Mesendoderm (in vitro differentiated cells): ENCODE data around the gene FCSK.
A peak's percentile ranks its signal among the peaks of the same experiment; 100 is the strongest.

ENCODE experiments used
- DNase-seq: peaks from one replicate; pipeline ENCODE4 v3.0.0; 2013
- H2AK5ac ChIP-seq: 2 replicates; pipeline ENCODE4 v1.6.1; 2013; ENCODE audit warnings: low read length, inconsistent platforms
- H2BK120ac ChIP-seq: 2 replicates; pipeline ENCODE4 v1.6.1; 2013; ENCODE audit warnings: low read depth, mild to moderate bottlenecking, low read length, moderate library complexity, mixed read lengths
- H2BK15ac ChIP-seq: replicated peaks from 2 replicates; pipeline ENCODE4 v1.6.1; 2013; ENCODE audit warnings: low read depth, mild to moderate bottlenecking, moderate library complexity
- H2BK5ac ChIP-seq: 2 replicates; pipeline ENCODE4 v1.6.1; 2013; ENCODE audit warnings: low read length, inconsistent platforms
- H3K18ac ChIP-seq: 2 replicates; pipeline ENCODE4 v1.6.1; 2013; ENCODE audit warnings: mild to moderate bottlenecking, low read length, mixed read lengths
- H3K23ac ChIP-seq: one replicate; pipeline ENCODE4 v1.6.1; 2013; ENCODE audit warnings: low read length
- H3K27ac ChIP-seq: 2 replicates; pipeline ENCODE4 v1.5.1; 2013; ENCODE audit warnings: low read depth, mild to moderate bottlenecking, inconsistent platforms, low read length, moderate library complexity
- H3K27me3 ChIP-seq: 2 replicates; pipeline ENCODE4 v1.6.1; 2013; ENCODE audit warnings: low read length, control low read depth, mild to moderate bottlenecking, inconsistent platforms; ENCODE audit not compliant: insufficient read depth, poor library complexity
- H3K36me3 ChIP-seq: 2 replicates; pipeline ENCODE4 v1.6.1; 2013; ENCODE audit warnings: low read length, inconsistent platforms; ENCODE audit not compliant: control insufficient read depth, insufficient read depth
- H3K4ac ChIP-seq: one replicate; pipeline ENCODE4 v1.6.1; 2013; ENCODE audit warnings: low read depth, mild to moderate bottlenecking, low read length, moderate library complexity
- H3K4me1 ChIP-seq: 2 replicates; pipeline ENCODE4 v1.6.1; 2013; ENCODE audit warnings: low read depth, low read length, inconsistent platforms; ENCODE audit not compliant: control insufficient read depth
- H3K4me2 ChIP-seq: 2 replicates; pipeline ENCODE4 v1.6.1; 2013; ENCODE audit warnings: low read length
- H3K4me3 ChIP-seq: 2 replicates; pipeline ENCODE4 v1.5.1; 2013; ENCODE audit warnings: mild to moderate bottlenecking, low read length
- H3K56ac ChIP-seq: one replicate; pipeline ENCODE4 v1.6.1; 2013; ENCODE audit warnings: low read length
- H3K79me1 ChIP-seq: 2 replicates; pipeline ENCODE4 v1.6.1; 2013; ENCODE audit warnings: low read length, inconsistent platforms
- H3K79me2 ChIP-seq: 2 replicates; pipeline ENCODE4 v1.6.1; 2013; ENCODE audit warnings: mild to moderate bottlenecking, low read length; ENCODE audit not compliant: control insufficient read depth, insufficient read depth
- H3K9ac ChIP-seq: 2 replicates; pipeline ENCODE4 v1.6.1; 2013; ENCODE audit warnings: low read length, inconsistent platforms
- H4K5ac ChIP-seq: one replicate; pipeline ENCODE4 v1.6.1; 2013; ENCODE audit warnings: low read length
- H4K8ac ChIP-seq: one replicate; pipeline ENCODE4 v1.6.1; 2013; ENCODE audit warnings: low read depth, mild to moderate bottlenecking, control low read depth, low read length, moderate library complexity
- WGBS: extraction: QIAGEN DNeasy Blood & Tissue Kit; methylation state at CpG from one replicate; pipeline ENCODE4 v1.1.7; 2013; ENCODE audit warnings: low lambda C conversion rate, missing lambda C conversion rate; ENCODE audit not compliant: insufficient coverage; ENCODE audit errors: extremely low coverage; 5-methylcytosine and 5-hydroxymethylcytosine counted together

FCSK gene

DNA sequence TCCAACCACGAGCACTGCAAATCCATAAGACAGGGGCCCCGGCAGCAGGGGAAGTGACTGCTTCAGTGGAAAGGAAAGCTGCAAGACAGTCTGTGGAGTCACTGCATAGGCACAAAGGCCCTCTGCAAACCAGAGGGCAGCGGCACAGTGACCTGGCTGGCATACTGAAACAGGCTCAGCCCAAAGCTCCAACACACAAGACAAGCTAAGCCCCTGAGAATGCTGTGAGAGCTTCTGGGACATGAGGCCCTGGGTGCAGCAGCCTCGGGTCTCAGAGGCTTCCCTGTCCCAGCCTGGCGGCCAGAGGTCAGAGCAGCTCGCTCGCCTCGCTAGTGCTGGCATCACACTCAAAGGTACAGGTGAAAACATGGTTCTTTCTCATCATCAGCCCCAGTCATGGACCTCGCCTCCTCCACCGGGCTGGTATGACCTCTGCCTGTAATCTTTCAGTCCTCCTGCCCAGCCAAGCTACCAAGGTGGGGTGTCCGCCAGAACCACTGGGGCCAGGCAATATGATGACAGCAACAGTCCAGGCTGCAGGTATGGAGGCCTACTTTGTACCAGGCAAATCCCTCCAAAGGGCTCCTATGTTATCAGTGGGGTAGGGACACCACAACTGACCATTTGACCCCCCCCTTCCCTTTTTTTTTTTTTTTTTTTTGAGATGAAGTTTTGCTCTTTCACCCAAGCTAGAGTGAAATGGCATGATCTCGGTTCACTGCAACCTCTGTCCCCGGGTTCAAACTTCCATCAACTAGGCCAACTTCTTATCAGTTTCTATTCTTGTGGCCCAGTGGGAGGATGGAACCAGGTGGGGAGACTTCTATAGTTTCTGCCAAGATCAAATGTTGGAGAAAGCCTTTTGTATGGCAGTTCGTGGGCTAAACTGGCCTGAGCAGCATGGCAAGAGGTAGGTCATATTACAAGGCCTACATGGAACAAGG is 34.7 kb upstream of the FCSK start:
- Histone ChIP-seq H3K27me3 (no peaks in the 10 kb centered on the region), H2AK5ac (peak overlapping the region; percentile 43), H4K8ac (no peak overlapping the region), H2BK120ac (no peak overlapping the region), H3K9ac (peak overlapping the region; percentile 21), H2BK5ac (no peak overlapping the region), H3K79me2 (peaks cover 57% of the 10 kb centered on the region), H3K56ac (peak overlapping the region; percentile 30), H2BK15ac (no peak overlapping the region), H3K4me2 (no peak overlapping the region), H3K18ac (no peak overlapping the region), H3K23ac (no peak overlapping the region), H3K4me1 (peaks cover 36% of the 10 kb centered on the region), H3K4me3 (no peak overlapping the region), H4K5ac (no peak overlapping the region), H3K4ac (no peak overlapping the region), H3K27ac (no peak overlapping the region), H3K79me1 (peaks cover 47% of the 10 kb centered on the region), H3K36me3 (no peaks in the 10 kb centered on the region)
- DNase-seq = no peak
- no CpG with 5 or more reads among the region's 14 CpGs for WGBS

DNA sequence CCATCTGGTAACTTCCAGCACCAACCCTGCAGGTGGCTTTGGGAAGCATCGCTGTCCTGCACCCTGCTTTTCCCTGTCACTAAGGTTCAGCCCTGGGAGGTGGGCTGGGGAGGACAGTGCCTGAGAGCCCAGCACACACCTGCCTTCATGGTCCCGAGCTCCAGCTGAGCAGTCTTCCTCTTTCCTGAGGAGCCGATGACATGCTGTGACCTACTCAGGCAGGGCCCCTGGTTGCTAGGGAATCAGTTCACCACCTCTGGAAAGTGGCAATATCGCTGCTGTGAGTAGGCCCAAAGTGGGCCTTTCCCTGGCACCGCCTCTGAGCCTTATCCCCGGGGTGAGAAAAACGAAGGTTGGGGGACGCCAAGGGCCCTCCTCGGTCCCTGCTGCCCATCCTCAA is 33.4 kb upstream of the FCSK start:
- peak overlapping the region; percentile 37 for H3K23ac ChIP-seq
- no peak overlapping the region for H2AK5ac ChIP-seq
- H4K8ac ChIP-seq = no peak overlapping the region
- no peak overlapping the region for H3K4me3 ChIP-seq
- H2BK15ac ChIP-seq = no peak overlapping the region
- H3K79me1 ChIP-seq = peaks cover 52% of the 10 kb centered on the region
- peaks cover 36% of the 10 kb centered on the region for H3K4me1 ChIP-seq
- peak overlapping the region; percentile 10 for H2BK5ac ChIP-seq
- H3K4ac ChIP-seq = no peak overlapping the region
- DNase-seq = no peak
- H3K4me2 ChIP-seq = no peak overlapping the region
- H3K36me3 ChIP-seq = no peaks in the 10 kb centered on the region
- no peak overlapping the region for H3K27ac ChIP-seq
- H3K56ac ChIP-seq = no peak overlapping the region
- no peaks in the 10 kb centered on the region for H3K27me3 ChIP-seq
- peaks cover 71% of the 10 kb centered on the region for H3K79me2 ChIP-seq
- no peak overlapping the region for H4K5ac ChIP-seq
- H3K9ac ChIP-seq = no peak overlapping the region
- H3K18ac ChIP-seq = no peak overlapping the region
- H2BK120ac ChIP-seq = no peak overlapping the region
- WGBS = no CpG with 5 or more reads among the region's 9 CpGs

DNA sequence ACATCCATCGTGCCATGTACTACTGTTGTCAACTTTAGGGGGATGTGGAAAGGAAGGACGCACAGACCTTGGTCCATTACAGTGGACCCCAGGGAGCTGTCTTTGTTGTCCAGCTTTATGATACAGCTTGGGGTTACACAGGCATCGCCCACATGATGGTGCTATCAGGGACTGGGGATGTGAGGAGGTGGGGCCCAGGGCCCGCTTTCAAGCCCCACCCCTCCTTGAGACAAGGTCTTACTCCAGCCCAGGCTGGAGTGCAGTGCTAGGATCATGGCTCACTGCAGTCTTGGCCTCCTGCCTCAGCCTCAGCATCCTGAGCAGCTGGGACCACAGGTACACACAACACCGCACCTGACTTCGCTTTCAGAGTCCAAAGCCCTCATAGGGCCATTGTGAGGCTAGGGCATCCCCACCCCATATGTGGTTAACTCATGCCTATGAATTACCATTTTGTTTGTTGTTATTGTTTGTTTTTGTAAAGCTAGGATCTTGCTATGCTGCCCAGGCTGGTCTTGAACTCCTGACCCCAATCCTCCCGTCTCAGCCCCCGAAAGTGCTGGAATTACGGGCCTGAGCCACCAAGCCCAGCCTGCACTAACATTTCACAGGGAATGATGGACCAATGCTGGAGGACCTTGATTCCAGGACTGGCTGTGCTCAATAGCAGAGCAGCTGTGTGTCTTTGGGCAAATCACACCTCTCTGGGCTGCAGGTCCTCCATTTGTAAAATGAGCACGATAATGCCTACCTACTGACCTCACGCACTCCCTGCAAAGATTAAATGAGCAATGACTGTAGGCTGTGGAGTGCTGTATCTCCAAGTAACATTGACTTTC is 32.7 kb upstream of the FCSK start:
- Histone ChIP-seq H3K27me3 (no peaks in the 10 kb centered on the region), H3K4me2 (no peak overlapping the region), H3K4me3 (no peak overlapping the region), H3K9ac (peak overlapping the region; percentile 15), H3K23ac (peak overlapping the region; percentile 30), H2BK120ac (no peak overlapping the region), H4K5ac (no peak overlapping the region), H3K56ac (no peak overlapping the region), H3K36me3 (no peaks in the 10 kb centered on the region), H3K79me2 (peaks cover 69% of the 10 kb centered on the region), H3K18ac (no peak overlapping the region), H3K4ac (no peak overlapping the region), H4K8ac (no peak overlapping the region), H3K27ac (no peak overlapping the region), H2BK5ac (no peak overlapping the region), H3K79me1 (peaks cover 49% of the 10 kb centered on the region), H2BK15ac (no peak overlapping the region), H2AK5ac (no peak overlapping the region), H3K4me1 (peaks cover 36% of the 10 kb centered on the region)
- no CpG with 5 or more reads among the region's 11 CpGs for WGBS
- DNase-seq = no peak

DNA sequence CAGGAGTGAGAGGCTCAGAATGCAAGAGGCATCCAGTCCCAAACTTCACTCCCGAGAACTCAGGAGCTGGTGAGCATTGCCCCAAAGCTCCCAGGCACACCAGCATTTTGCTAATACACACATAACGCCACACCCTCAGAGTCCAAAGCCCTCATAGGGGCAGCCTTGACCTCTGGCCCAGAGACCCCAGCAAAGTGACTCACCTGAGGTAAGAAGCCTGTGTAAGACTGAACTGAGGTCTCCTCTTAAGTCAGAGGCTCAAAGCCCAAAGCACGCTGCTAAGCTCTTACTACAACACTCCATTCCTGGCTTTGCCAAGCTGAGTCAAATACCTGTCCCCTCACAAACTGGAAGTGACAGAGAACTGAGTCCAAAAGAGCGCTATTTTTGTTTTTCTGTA is 31.9 kb upstream of the FCSK start:
- Histone ChIP-seq H3K9ac (no peak overlapping the region), H3K79me2 (peaks cover 66% of the 10 kb centered on the region), H3K4me2 (no peak overlapping the region), H3K56ac (no peak overlapping the region), H3K27ac (no peak overlapping the region), H3K4ac (no peak overlapping the region), H3K18ac (no peak overlapping the region), H2AK5ac (no peak overlapping the region), H3K4me3 (no peak overlapping the region), H3K36me3 (no peaks in the 10 kb centered on the region), H2BK5ac (no peak overlapping the region), H2BK120ac (no peak overlapping the region), H2BK15ac (no peak overlapping the region), H4K5ac (no peak overlapping the region), H3K79me1 (peaks cover 47% of the 10 kb centered on the region), H3K27me3 (no peaks in the 10 kb centered on the region), H3K23ac (no peak overlapping the region), H3K4me1 (peaks cover 37% of the 10 kb centered on the region), H4K8ac (no peak overlapping the region)
- DNase-seq = no peak
- no CpG with 5 or more reads among the region's 4 CpGs for WGBS

DNA sequence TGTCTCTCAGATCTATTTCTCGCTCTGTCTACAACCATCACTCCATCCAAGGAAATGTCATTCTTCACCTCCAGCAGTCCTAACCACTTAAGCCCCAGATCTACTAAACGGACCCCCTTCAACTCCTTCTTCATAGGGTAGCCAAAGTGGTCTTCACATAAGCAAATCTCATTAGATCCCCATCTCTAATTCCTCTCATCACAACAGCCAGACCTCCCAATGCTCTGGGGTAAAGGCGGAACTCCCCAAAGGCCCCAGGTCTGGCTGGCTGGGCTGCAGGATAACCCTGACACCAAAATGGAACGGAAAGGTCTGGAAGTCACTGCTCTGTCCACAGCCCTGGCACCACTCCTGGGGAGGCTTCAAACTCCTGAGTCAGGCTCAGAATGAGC is 26.6 kb upstream of the FCSK start:
- Histone ChIP-seq H3K23ac (no peak overlapping the region), H2BK5ac (peak overlapping the region; percentile 81), H3K4me2 (peak overlapping the region; percentile 12), H4K5ac (no peak overlapping the region), H3K4me1 (peaks cover 33% of the 10 kb centered on the region), H3K79me1 (peaks cover 22% of the 10 kb centered on the region), H3K9ac (peak overlapping the region; percentile 59), H3K4ac (no peak overlapping the region), H2AK5ac (peak overlapping the region; percentile 24), H3K79me2 (peaks cover 41% of the 10 kb centered on the region), H4K8ac (no peak overlapping the region), H3K18ac (peak overlapping the region; percentile 88), H3K4me3 (no peak overlapping the region), H3K56ac (peak overlapping the region; percentile 77), H2BK120ac (peak overlapping the region; percentile 83), H3K27ac (peak overlapping the region; percentile 99), H3K27me3 (no peaks in the 10 kb centered on the region), H2BK15ac (peak overlapping the region; percentile 5), H3K36me3 (no peaks in the 10 kb centered on the region)
- WGBS = 100% methylated on average over 1 of the region's 4 CpGs
- no peak for DNase-seq
